A549 (cell line): ENCODE results near the gene MARS1.

Source experiments
- NR3C1 ChIP-seq: fragments of >200 bp; sonication (Bioruptor Twin); formaldehyde crosslinking; IDR thresholded peaks from 3 replicates; pipeline ENCODE4 v1.6.1; 2017
- TF ChIP-seq, protein P1 (sequence below): IDR thresholded peaks from 2 replicates; pipeline ENCODE4 v1.6.1; 2012

DNA sequence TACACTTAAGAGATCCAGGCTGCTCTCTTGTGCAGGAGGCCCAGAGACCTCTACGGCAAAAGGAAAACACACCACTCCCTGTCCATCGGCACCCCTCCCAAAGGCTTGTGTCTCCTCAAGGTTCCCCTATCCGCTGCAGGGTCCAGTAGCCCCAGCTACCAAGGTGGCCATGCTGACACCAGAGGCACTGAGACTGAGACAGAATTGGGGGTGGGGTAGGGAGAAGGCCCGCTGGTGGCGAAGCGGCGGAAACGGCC lies 31.9 kb downstream of the MARS1 start:
- TF ChIP-seq, protein P1, sequence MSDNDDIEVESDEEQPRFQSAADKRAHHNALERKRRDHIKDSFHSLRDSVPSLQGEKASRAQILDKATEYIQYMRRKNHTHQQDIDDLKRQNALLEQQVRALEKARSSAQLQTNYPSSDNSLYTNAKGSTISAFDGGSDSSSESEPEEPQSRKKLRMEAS = no peak
- TF ChIP-seq NR3C1 = no peak
